Natural killer cell (primary cell): ENCODE measurements around the gene NGEF. TPM values are rescaled to one million over a fixed set of nuclear protein-coding genes. Genes with fewer than 3 reads are reported as not detected.

ENCODE experiments used
- total RNA-seq, 4 donors: library from RNA; stranded (reverse); fragments of 120-200 nt in 1 of 4; gene quantifications; one replicate each; pipeline versions ENCODE4 v1.2.3 to v1.2.4, GENCODE V29; 2013 to 2022

Gene NGEF
- total RNA-seq, 3 donors from 2014 or later (not counting 1 experiment from before 2014, with no cell fraction given), result not detected

Other genes with a start within 250 kb of the NGEF start
- not detected for gene KCNJ13, start 236.7 kb downstream of the NGEF start, total RNA-seq
- gene SNORC, start 143.0 kb downstream of the NGEF start, total RNA-seq, result 1 to 10 TPM in 1 of 3 donors, under 1 TPM in 2; 0.47 to 1.0 (median 0.98) TPM
- gene NEU2, start 19.4 kb upstream of the NGEF start, total RNA-seq, result not detected
- gene INPP5D, start 47.1 kb upstream of the NGEF start, total RNA-seq, result 100 to 1,000 TPM; 385 to 498 (median 497) TPM
- 100 to 1,000 TPM; 106 to 142 (median 117) TPM for gene ATG16L1, start 238.4 kb upstream of the NGEF start, total RNA-seq